HepG2 (cell line): ENCODE data around the gene PRPSAP1. TPM values are rescaled to one million over a fixed set of nuclear protein-coding genes. Genes with fewer than 3 reads are reported as not detected.

ENCODE experiments used
- ARHGAP35 ChIP-seq: sonication (generic); formaldehyde crosslinking; IDR thresholded peaks from 2 replicates; pipeline ENCODE4 v1.9.0; 2022; ENCODE audit warnings: mild to moderate bottlenecking, inconsistent platforms, moderate library complexity, missing genetic modification reagents, borderline replicate concordance
- ATF7-NPFF ChIP-seq: sonication (generic); formaldehyde crosslinking; IDR thresholded peaks from 2 replicates; pipeline ENCODE4 v1.8.1; 2023; ENCODE audit warnings: mild to moderate bottlenecking, low read depth, missing genetic modification reagents, moderate library complexity
- DMAP1 ChIP-seq: IDR thresholded peaks from 2 replicates; pipeline ENCODE4 v1.6.1; 2016
- FOXK2 ChIP-seq: fragments of 450-650 bp; IDR thresholded peaks from 2 replicates; pipeline ENCODE4 v1.6.1; 2016
- KLF15 ChIP-seq: sonication (generic); formaldehyde crosslinking; IDR thresholded peaks from 2 replicates; pipeline ENCODE4 v1.8.1; 2023; ENCODE audit warnings: borderline replicate concordance, mild to moderate bottlenecking, inconsistent platforms, missing genetic modification reagents, mixed read lengths
- NRL ChIP-seq: sonication (generic); formaldehyde crosslinking; IDR thresholded peaks from 2 replicates; pipeline ENCODE4 v1.5.0; 2020; ENCODE audit warnings: missing genetic modification reagents, mild to moderate bottlenecking, moderate library complexity, borderline replicate concordance
- POLR2AphosphoS2 ChIP-seq: IDR thresholded peaks from 2 replicates; pipeline ENCODE4 v1.6.1; 2011; ENCODE audit warnings: low read depth, low read length, improper control_type of control experiment
- REPIN1 ChIP-seq: sonication (generic); formaldehyde crosslinking; IDR thresholded peaks from 2 replicates; pipeline ENCODE4 v1.8.0; 2022; ENCODE audit warnings: missing genetic modification reagents, low read depth, mild to moderate bottlenecking, borderline replicate concordance
- RFX3 ChIP-seq: IDR thresholded peaks from 2 replicates; pipeline ENCODE4 v1.6.1; 2016; ENCODE audit warnings: missing biosample characterization, missing genetic modification reagents
- SMC3 ChIP-seq: IDR thresholded peaks from 2 replicates; pipeline ENCODE4 v1.6.1; 2011; ENCODE audit warnings: low read length, improper control_type of control experiment
- SNAPC2 ChIP-seq: sonication (generic); formaldehyde crosslinking; IDR thresholded peaks from 2 replicates; pipeline ENCODE4 v1.8.1; 2022; ENCODE audit warnings: mild to moderate bottlenecking, missing genetic modification reagents
- SRY ChIP-seq: sonication (generic); formaldehyde crosslinking; IDR thresholded peaks from 2 replicates; pipeline ENCODE4 v1.8.0; 2022; ENCODE audit warnings: mild to moderate bottlenecking, missing genetic modification reagents
- TOPORS ChIP-seq: sonication (generic); formaldehyde crosslinking; IDR thresholded peaks from 2 replicates; pipeline ENCODE4 v1.8.0; 2023; ENCODE audit warnings: mild to moderate bottlenecking, missing genetic modification reagents
- ZNF235 ChIP-seq: sonication (generic); formaldehyde crosslinking; IDR thresholded peaks from 2 replicates; pipeline ENCODE4 v1.8.1; 2023; ENCODE audit warnings: mild to moderate bottlenecking, missing genetic modification reagents, borderline replicate concordance
- ZNF430 ChIP-seq: sonication (generic); formaldehyde crosslinking; IDR thresholded peaks from 2 replicates; pipeline ENCODE4 v1.9.0; 2021; ENCODE audit warnings: mild to moderate bottlenecking, missing genetic modification reagents
- polyA plus RNA-seq, 8 experiments: library from polyadenylated mRNA; depleted of rRNA in 3 of 8; stranded (reverse) in 7 of 8; unstranded in 1 of 8; fragments of >200 nt; fragmentation: Illumina TruSeq in 4 of 8; extraction: Trizol in 4 of 8; gene quantifications; 2 replicates each; pipeline versions ENCODE4 v1.2.1 to v1.2.3, GENCODE V29; 2011 to 2016; ENCODE audit warnings: low read depth in 4 of 8, missing spikeins in 1 of 8, mixed read lengths in 1 of 8; ENCODE audit not compliant: insufficient read depth in 1 of 8
- total RNA-seq, 5 experiments: library from RNA; depleted of rRNA; stranded (reverse); fragments of >200 nt; fragmentation: Illumina TruSeq; extraction: Trizol; gene quantifications; 2 replicates each; pipeline ENCODE4 v1.2.3, GENCODE V29; 2016; ENCODE audit warnings: low read depth in 1 of 5
- TF ChIP-seq, protein P1 (sequence below): sonication (generic); formaldehyde crosslinking; IDR thresholded peaks from 2 replicates; pipeline ENCODE4 v1.4.0; 2020; ENCODE audit warnings: missing genetic modification reagents, borderline replicate concordance
- TF ChIP-seq, protein P2 (sequence below): sonication (generic); formaldehyde crosslinking; IDR thresholded peaks from 2 replicates; pipeline ENCODE4 v1.4.0; 2020; ENCODE audit warnings: mild to moderate bottlenecking, missing genetic modification reagents, borderline replicate concordance
- TF ChIP-seq, protein P3 (sequence below): sonication (generic); formaldehyde crosslinking; IDR thresholded peaks from 2 replicates; pipeline ENCODE4 v1.8.0; 2023; ENCODE audit warnings: mild to moderate bottlenecking, missing genetic modification reagents
- TF ChIP-seq, protein P4 (sequence below): IDR thresholded peaks from 2 replicates; pipeline ENCODE4 v1.6.1; 2016; ENCODE audit warnings: missing genetic modification reagents, missing compliant biosample characterization

The PRPSAP1 gene
- total and polyA plus RNA-seq, 2 of the 13 experiments (the other 11 are each of a cell fraction or from before 2014, with no cell fraction given): 91.1 to 314 TPM

DNA sequence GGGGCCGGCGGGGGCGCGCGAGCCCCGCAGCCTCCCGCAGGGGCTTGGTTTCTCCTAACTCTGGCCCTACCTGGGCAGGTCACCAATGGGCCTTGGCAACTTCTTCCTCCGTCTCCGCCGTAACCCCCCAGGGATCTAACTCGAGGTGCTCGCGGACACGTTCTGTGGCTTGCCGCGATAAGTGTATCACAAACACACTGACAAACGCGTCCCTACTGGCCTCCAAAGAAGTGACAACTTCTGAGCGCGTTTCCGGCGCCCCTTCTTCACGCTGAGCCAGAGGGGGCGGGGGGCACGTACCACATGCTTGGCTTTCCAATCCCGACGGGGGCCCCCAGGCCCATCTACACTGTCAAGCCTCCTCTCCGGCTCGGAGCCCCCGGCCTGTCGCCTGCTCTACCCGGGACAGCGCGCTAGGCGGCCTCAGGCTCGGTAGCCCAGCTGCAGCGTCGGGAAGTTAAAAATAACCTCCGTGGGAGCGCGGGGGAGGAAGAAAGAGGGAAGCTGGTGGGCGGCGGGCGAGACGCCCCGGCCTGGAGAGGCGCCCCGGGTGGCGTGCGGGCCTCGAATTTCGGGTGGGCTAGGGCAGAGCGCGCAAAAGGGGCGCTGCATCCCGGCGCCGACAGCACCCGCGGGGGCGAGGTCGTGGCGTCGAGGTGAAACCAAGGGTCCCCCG lies 30.0 kb upstream of the PRPSAP1 start (continued):
- TF ChIP-seq, protein P1, sequence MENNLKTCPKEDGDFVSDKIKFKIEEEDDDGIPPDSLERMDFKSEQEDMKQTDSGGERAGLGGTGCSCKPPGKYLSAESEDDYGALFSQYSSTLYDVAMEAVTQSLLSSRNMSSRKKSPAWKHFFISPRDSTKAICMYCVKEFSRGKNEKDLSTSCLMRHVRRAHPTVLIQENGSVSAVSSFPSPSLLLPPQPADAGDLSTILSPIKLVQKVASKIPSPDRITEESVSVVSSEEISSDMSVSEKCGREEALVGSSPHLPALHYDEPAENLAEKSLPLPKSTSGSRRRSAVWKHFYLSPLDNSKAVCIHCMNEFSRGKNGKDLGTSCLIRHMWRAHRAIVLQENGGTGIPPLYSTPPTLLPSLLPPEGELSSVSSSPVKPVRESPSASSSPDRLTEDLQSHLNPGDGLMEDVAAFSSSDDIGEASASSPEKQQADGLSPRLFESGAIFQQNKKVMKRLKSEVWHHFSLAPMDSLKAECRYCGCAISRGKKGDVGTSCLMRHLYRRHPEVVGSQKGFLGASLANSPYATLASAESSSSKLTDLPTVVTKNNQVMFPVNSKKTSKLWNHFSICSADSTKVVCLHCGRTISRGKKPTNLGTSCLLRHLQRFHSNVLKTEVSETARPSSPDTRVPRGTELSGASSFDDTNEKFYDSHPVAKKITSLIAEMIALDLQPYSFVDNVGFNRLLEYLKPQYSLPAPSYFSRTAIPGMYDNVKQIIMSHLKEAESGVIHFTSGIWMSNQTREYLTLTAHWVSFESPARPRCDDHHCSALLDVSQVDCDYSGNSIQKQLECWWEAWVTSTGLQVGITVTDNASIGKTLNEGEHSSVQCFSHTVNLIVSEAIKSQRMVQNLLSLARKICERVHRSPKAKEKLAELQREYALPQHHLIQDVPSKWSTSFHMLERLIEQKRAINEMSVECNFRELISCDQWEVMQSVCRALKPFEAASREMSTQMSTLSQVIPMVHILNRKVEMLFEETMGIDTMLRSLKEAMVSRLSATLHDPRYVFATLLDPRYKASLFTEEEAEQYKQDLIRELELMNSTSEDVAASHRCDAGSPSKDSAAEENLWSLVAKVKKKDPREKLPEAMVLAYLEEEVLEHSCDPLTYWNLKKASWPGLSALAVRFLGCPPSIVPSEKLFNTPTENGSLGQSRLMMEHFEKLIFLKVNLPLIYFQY (CRISPR knock-in tag): peak; percentile 24; the same call in 1 of the 2 replicates
- 0 out of 2 replicates have a peak, but pooled peaks have one; percentile 35 for TF ChIP-seq ARHGAP35 (CRISPR knock-in tag)
- TF ChIP-seq POLR2AphosphoS2: no peak; the same call in 1 of the 2 replicates
- TF ChIP-seq KLF15 (CRISPR knock-in tag): peak; percentile 63; the same call in 1 of the 2 replicates
- TF ChIP-seq, protein P2, sequence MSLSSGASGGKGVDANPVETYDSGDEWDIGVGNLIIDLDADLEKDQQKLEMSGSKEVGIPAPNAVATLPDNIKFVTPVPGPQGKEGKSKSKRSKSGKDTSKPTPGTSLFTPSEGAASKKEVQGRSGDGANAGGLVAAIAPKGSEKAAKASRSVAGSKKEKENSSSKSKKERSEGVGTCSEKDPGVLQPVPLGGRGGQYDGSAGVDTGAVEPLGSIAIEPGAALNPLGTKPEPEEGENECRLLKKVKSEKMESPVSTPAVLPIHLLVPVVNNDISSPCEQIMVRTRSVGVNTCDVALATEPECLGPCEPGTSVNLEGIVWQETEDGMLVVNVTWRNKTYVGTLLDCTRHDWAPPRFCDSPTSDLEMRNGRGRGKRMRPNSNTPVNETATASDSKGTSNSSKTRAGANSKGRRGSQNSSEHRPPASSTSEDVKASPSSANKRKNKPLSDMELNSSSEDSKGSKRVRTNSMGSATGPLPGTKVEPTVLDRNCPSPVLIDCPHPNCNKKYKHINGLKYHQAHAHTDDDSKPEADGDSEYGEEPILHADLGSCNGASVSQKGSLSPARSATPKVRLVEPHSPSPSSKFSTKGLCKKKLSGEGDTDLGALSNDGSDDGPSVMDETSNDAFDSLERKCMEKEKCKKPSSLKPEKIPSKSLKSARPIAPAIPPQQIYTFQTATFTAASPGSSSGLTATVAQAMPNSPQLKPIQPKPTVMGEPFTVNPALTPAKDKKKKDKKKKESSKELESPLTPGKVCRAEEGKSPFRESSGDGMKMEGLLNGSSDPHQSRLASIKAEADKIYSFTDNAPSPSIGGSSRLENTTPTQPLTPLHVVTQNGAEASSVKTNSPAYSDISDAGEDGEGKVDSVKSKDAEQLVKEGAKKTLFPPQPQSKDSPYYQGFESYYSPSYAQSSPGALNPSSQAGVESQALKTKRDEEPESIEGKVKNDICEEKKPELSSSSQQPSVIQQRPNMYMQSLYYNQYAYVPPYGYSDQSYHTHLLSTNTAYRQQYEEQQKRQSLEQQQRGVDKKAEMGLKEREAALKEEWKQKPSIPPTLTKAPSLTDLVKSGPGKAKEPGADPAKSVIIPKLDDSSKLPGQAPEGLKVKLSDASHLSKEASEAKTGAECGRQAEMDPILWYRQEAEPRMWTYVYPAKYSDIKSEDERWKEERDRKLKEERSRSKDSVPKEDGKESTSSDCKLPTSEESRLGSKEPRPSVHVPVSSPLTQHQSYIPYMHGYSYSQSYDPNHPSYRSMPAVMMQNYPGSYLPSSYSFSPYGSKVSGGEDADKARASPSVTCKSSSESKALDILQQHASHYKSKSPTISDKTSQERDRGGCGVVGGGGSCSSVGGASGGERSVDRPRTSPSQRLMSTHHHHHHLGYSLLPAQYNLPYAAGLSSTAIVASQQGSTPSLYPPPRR (CRISPR knock-in tag): peak; percentile 62
- 0 out of 2 replicates have a peak, but pooled peaks have one; percentile 16 for TF ChIP-seq REPIN1 (CRISPR knock-in tag)
- TF ChIP-seq, protein P3, sequence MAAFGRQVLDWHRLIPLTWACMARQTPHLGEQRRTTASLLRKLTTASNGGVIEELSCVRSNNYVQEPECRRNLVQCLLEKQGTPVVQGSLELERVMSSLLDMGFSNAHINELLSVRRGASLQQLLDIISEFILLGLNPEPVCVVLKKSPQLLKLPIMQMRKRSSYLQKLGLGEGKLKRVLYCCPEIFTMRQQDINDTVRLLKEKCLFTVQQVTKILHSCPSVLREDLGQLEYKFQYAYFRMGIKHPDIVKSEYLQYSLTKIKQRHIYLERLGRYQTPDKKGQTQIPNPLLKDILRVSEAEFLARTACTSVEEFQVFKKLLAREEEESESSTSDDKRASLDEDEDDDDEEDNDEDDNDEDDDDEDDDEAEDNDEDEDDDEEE (CRISPR knock-in tag): peak; percentile 24; the same call in 1 of the 2 replicates
- no peak; the same call in 1 of the 2 replicates for TF ChIP-seq SMC3
- 0 out of 2 replicates have a peak, but pooled peaks have one; percentile 34 for TF ChIP-seq ZNF430 (CRISPR knock-in tag)
- TF ChIP-seq, protein P4, sequence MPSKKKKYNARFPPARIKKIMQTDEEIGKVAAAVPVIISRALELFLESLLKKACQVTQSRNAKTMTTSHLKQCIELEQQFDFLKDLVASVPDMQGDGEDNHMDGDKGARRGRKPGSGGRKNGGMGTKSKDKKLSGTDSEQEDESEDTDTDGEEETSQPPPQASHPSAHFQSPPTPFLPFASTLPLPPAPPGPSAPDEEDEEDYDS: no peak
- peak; percentile 85 for TF ChIP-seq NRL (CRISPR knock-in tag)
- no peak for TF ChIP-seq TOPORS (CRISPR knock-in tag)
- TF ChIP-seq ZNF235: no peak
- no peak for TF ChIP-seq FOXK2
- TF ChIP-seq SRY (CRISPR knock-in tag): 0 out of 2 replicates have a peak, but pooled peaks have one; percentile 8
- no peak for TF ChIP-seq SNAPC2 (CRISPR knock-in tag)
- TF ChIP-seq RFX3 (CRISPR knock-in tag): no peak
- peak; percentile 63; the same call in 1 of the 2 replicates for TF ChIP-seq ATF7-NPFF (CRISPR knock-in tag)
- no peak; the same call in none of the 2 replicates for TF ChIP-seq DMAP1 (CRISPR knock-in tag)
